Stimulated activated CD8-positive, alpha-beta memory T cell treated with anti-CD3 and anti-CD28 coated beads, Interleukin-12 subunit alpha, Interleukin-12 subunit beta, amount 100 ng/mL, for 1 hour (primary cell): ENCODE results near the gene RORB.
"Not testable (repeated sequence)": the region's sequence is repeated elsewhere in the genome, so short reads cannot be mapped to it uniquely, and the experiment has no call there.

Experiments
- DNase-seq: peaks from one replicate; pipeline ENCODE4 v3.0.0-alpha.2; 2020; ENCODE audit warnings: low read depth

RORB gene

DNA sequence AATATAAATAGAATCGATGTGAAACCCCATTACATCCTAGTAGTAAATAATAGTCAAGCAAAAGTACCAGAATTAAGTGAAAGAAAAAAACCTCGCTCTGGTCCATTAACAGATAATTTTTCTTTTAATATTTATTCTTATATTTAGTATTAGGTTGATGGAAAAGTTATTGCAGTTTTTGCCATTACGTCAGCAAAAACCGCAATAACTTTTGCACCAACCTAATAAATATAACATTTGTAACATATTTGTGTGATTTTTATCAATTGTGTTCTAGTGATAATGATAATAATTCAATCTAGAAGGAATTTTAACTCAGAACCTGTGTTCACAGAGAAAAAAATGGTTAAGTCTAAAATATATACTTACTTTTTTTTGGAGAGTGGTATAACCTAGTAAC is 16.1 kb downstream of the RORB start:
- no peak for DNase-seq

DNA sequence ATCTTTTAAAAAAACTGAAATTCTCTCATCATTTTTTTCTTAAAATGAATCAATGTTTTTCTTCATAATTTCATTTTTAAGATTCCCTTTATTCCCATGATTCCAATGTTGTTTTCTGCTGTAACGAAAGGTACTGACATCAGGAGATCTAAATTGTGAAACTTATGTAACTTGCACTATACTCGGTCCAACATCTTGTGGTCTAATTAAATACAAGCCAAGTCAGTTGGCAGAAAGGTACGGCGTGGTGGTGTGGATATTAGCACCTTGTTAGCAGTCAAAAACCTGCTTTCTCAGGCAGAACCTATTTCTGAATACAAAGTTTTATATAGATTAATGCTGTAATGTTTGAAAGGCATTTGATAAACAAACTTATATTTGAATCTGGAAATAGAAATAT is 20.1 kb downstream of the RORB start:
- DNase-seq: no peak

DNA sequence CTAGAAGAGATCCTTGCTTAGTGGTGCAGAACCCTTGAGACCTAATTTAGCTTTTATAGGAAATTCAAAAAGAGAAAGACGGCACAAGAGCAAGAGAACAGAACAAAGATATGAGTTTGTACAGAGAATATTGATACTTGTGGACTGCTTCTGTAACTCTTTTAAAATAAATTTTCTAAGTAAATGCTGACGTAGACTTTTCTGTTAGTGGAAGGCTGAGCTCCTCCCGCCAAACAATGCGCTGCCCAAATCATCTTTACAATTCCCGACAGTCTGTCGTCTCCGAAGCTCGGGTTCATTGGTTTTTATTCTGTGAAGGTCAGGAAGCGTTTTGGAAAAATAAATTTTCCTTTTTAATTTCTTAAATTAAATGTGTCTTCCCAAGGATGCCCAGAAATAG is 22.3 kb downstream of the RORB start:
- no peak for DNase-seq

DNA sequence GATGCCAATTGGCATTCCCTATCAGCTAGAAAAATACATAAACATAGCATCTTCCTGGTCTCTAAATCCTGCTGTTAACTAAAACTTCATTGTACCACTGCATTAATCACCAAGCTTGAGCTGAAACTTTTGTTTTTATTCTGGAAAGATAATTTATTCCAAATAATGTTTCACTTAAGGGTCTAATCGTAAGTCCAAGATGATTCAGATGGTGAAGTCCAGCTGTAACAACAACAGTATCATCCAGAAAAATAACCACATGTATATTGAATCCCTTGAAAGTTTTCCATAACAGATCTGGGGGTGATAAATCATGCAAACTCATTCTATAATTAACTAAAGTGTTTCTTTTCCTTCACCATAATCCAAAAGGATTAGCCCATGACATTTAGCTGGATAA is 23.9 kb downstream of the RORB start:
- DNase-seq: no peak

DNA sequence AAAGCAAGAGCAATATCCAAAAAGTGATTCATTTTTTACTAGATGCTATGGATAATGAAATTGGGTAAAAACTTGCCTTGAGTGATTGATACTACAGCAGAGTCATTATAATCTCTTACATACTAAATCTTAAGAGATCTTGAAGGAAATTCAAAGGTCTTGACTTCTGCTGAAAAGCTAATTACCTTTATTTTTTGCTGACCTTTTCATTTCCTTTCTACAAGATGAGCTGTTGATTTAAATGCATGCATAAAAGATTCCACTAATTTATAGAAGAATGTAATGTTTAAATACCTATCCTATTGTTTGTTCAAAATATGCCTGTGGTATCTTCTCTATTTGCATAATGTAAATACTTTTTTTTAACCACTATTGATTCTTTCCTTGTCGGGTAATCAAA is 27.2 kb downstream of the RORB start:
- no peak for DNase-seq

DNA sequence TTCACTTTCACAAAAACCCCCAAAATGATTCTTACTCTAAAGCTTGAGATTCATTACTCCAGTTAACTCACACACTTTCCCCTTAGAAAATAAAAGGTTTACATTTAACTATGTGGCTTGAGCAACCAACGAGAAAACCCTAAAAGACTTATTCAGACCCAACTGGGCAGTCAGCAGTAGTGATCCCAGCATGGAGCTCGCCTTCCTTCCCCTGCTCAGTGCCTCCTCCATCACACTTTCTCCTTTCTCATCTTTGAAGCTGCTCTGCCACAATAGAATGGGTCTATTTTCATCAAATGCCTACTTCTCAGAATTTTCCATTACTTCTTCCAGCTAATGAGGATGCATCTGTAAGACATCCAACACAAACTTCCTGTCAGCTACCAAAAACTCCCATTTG is 29.1 kb downstream of the RORB start:
- DNase-seq: no peak

DNA sequence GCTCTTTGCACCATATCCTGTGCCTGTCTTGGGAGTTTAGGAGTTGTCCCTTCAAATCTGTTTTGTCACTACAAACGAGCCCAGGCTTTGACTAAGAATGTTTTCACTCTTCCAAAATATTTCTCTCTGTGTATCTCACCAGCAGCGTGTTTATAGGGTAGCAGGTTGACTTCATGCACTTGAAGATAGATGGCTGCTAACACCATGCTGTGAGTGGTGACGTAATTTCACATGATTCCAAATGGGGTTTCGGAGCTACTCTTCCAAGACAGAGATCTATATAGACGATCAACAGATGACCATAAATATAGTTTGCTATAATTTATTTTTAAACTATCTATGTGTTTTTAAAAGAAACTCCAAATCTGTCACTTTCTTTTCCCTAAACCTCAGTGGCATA is 30.6 kb downstream of the RORB start:
- DNase-seq: no peak

DNA sequence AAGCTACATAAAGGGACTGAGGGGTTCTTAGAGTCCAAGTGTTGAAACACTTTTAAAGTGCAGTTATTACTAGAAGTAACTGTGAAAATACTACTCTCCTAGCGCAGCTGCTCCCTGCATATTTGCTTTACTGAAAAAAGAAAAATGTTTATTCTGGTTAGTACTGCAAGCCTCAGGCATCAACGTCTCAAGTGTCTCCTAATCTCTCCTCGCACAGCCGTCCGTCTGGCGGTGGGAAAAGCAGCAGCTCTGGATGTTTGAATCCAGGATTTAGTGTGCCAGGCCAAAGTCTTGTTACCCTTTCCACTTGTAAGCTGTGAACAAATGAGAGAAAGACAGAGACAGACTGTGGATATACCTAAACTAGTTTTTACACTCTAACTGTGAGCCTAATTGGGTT is 31.1 kb downstream of the RORB start:
- DNase-seq: no peak

DNA sequence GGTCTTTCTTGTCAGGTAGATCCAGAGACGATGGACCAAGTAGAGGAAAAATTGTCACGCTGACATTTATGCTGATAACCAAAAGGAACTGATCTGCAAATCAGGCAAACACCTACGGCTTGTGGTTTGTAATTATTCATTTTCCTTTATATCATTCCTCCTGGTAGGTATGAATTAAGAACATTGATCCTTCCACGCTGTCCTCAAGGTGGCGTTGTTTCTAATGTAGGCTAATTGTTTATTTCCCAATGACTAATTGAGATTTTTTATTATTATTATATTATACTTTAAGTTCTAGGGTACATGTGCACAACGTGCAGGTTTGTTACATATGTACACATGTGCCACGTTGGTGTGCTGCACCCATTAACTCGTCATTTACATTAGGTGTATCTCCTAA is 33.3 kb downstream of the RORB start:
- not testable (repeated sequence) for DNase-seq

DNA sequence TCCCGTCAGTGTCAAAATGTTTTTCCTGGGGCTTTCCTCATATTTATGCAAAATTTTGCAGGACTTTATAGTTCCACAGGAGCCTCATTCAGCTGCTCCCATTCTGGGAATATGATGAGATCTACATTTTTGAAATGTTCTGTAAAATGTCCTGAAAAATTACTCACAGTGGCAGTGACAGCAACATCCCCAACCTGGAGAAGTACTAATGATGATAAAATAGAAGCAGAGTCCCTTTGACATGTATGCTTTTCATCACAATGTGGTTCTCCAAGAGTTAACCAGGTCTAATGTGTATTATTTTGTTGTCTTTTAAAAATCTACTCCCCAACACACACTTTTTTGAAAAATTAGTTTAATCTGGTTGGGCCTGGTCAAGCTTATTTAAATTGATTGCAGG is 36.1 kb downstream of the RORB start:
- no peak for DNase-seq

DNA sequence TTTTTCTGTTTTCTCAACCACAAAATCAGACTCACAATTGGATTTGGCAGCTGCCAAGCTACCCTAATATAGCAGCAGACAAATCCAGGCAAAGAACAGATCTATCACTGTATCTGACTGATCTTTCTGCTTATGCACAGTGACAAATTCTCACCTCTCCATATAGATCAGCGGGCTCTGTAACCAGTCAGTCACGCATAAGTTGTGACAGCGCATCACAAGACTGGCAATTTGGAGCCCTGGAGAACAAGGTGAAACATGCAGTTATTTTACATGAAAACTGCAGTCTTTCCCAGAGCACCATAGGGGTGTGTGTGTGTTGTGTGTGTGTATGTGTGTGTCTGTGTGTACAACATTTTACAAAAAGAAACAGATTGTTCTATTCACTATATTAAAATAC is 37.7 kb downstream of the RORB start:
- DNase-seq: no peak

DNA sequence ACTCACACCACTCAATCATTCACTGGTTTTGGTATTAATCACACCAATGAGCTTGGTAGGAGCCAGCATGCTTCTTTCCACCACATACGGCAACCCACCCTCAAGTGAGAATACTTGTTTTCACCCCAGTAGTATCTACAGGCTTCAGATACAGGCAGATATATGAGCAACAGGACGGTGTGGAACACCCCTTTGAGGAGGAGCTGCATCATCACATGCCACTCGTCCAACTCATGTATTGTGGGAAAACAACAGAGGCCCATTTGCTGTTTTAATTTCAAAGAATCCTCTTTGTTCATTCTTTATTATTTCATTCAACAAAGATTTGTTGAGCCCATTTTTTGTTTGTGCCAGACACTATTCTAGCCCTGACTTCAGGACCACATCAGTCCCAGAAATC is 46.0 kb downstream of the RORB start:
- DNase-seq: no peak

DNA sequence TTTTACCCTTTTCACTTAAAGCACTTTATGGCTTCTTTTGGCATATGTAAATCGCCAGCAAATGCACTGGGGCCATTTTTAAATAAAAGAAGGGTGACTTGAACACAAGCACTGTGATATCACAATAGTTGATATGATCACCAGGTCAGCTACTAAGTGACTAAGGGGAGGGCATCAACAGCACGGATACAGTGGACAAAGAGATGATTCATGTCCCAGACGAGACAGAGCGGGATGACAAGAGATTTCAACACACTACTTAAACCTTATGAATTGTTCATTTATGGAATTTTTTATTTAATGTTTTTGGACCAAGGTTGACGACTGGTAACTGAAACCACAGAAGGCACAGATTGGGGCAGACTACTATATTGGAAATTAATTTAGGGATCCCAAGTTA is 54.1 kb downstream of the RORB start:
- DNase-seq: no peak

DNA sequence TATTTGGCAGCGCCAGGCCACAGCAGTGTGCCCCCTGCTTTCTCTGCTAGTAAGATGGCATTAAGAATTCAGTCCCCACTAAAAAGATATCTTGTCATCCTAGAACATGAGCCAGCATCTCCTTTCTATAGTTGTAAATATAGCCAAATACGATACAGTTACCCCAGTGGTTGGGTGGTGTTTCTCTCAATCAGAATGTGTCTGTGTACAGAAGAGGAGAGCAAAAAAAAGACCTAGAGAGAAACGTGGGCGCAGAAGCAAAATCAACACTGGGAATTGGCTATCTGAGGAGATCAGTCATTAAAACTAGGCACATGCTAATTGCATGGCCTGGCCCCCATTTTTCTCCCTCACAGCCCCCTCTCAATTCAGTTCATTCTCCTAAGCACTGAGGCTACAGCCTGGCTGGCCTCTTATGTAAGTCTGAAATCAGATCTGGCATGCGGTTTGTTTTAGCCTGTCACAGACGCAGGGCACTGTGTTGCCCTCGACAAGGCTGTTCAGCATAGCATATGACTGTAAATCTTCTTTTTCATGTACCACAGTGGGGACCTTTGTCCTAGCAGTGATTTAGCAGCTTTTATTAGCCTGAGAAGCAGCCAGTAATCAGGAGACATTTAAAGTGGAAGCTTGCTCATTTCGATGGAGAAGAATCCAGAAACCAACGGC is 57.8 kb downstream of the RORB start:
- DNase-seq: no peak

DNA sequence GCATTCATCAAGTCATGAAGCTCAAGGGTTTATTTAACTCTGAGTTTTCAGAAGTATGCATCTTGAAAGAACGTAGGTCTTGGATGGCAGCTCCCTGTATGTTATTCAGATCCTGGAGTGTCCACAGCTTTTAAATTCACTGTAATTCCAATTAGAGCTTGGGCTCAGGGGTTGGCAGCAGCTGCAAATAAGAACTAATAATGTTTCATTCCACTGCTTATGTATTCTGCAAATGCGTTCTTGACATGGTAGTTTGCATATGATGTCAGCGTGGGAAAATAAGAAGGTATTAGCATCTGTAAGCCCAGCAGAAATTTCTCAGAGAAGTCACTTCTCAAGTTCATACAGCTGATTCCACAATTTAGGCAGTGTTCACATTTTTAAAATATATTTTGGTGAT is 58.4 kb downstream of the RORB start:
- DNase-seq: no peak

DNA sequence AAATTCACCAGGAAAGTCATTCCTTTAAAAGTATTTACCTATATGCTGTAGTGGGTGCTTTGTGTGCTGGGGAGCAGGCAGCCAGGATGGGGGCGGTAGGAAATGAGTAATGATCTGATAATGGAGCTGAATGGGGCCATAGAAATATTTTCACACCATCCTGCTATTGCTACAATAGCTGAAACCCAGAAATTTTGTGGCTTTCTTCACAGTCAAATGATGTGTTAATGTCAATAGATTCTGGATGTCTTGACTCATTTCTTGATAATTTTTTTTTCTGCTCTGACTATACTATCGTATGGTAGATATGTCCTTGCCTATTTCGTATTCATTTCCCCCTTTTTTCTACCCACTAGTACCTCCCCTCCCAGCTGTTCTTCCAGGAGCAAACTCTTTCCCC is 59.5 kb downstream of the RORB start:
- no peak for DNase-seq

DNA sequence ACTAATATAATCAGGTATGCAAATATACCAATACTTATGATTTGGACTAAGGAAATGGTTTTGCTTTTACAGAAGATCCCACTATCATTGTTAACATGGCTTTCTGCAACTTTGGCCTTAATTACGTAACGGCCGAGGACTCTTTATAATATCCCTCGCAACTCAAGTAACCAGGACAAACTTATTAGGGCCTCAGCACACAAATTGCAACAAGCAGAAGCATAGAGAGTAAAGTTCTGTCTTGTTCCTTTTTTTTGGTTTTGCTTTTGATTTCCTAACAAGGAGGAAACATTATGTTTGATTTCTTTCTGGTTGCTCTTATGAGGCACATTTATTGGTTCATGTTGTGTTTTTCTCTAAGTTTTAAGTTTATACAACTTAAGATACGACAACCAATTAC is 60.4 kb downstream of the RORB start:
- no peak for DNase-seq

DNA sequence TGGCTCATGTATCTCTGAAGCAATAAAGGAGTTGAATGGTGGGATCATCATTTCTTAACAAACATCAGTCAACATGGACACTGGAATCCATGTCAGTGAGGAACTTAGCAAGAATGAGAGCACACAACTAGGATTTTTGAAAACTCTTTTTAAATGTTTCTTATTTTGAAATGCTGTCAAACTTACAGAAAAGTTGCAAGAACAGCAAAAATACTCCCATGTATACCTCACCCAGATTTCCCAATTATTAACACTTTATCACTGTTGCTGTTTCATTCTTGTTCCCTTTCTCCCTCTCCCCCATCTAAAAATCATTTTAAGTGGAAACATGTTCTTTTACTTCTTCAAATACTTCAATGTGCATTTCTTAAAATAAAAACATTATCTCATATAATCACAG is 65.5 kb downstream of the RORB start:
- no peak for DNase-seq

DNA sequence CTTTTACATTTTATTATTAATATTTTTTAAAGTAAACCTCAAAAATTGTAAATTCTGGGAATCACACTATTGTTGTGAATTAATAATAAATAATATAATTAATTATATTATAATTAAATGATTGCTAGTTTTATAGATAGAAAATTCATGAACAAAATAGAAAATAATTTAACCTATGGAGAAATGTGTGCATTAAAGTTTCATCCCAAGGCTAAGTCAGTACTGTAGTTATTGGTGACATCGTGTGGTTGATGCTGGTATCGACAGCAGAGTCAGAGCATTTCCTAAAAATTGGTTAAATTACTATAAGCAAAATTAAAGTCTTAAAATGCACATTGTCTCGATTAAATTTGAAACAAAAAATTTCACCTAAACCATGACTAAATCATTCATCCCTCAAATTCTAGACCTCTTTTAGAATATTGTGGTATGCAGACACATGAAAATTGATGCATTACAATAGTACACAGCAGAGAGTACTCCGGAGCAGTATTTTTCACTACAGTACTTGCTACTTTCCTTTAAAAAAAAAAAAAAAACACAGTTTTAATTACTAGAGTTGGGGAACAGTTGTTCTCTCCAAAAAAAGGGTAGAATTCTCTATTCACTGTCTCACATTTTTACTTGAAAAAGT is 73.9 kb downstream of the RORB start:
- no peak for DNase-seq

DNA sequence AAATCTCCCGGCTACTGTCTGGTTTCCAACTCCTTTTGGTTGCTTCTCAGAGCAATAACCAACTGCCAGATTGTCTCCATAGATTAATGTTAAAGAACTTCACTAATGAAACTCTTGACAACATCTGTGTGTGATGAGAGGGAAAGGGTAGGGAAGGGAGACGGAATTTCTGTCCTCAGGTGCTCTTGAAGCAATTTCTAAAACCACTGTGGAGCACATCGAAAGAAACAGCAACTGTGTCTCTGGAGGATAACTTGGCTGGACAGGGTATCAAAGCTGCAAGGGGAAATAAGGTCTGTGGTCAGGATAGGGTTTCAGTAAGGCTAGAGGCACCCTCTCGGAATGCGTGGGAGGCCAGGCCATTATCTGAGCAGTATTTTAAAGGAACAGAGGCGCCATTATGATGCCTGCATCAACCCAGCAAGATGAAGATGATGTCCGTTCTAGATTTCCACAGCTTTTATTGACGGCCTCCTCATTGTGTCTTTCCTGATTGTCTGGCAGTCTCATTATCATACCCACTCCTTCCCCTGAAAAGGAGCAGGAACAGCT is 76.6 kb downstream of the RORB start:
- DNase-seq: no peak

DNA sequence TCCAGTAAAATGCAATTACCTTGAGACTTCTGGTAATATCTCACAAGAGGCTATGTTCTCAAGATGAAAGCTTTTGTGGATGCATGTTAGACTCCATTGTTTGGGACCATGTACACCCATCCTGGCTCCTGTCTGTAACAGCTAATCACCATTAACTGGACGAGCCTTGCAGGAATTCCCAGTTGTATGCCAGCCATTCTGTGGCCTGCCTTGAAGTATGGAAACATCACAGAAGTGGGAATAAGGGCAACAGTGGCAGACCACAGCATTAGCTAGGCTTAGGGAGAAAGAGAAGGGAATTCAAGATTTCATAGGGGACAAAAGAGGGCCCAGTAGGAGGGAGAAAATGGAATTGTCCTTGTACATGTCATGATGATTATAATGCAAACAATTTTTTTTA is 79.0 kb downstream of the RORB start:
- no peak for DNase-seq

DNA sequence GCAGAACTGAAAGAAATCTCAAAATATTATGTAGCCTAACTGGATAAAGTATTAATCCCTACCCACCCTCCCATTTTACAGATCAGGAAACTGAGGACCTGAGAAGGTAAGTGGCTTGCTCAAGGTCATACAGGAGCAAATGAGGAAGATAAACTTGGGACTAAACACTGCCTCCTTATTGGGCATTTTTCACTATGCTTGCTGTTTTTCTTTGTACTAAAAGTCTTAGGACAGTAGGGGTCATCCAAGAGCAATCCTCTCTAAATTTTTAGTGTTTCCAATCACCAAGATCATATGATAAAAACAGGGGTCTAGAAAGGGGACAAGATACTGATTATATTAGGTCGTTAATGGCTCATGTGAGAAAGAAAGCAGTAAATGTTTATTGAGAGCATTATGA is 80.8 kb downstream of the RORB start:
- DNase-seq: no peak

DNA sequence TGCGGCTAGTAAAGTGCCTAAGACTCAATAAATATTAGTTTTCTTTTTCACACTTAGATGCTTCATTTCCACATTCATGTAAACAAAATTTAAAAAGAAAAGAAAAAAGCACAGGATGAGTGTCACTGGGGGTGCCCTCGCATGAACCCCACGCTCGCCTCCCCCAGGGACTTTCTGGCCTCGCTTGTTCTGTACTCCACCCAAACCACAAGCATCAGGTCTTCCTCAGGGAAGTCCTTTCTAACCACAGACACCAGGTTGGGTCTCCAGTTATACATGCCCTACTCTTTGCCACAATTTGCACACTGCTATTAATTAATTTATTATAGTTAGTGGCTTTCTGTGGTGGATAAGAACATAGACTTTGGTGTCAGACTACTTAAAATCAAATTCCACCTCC is 92.4 kb downstream of the RORB start:
- no peak for DNase-seq

DNA sequence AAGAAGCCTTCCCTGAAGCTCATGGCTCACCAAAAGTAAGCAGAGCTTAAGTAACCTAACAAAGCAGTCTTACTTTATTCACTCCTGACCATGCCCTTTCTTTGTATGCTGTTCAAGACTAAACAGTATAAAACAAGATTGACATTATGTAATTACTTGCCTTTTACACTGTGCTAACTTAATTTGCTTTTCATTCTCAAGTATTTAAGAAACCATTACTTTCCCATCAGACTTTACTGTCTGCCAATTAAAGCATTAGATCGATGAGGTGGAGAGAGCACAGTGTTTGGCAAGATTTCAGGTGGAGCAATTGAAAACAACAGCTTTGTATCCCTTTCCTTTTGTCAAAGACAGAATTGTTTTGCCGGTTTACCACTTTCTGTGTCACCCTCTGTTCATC is 98.2 kb downstream of the RORB start:
- DNase-seq: no peak
